ENCODE measurements around the gene ACTN1.

GRCh38 chr14:68939893-68940613 lies 39.0 kb downstream of the ACTN1 start:
- TF ChIP-seq EP300 (IDR thresholded peaks at IDR 0.05) = peak; percentile 15
- TF ChIP-seq CTCF (IDR thresholded peaks at IDR 0.05) = no peak
- no peak for TF ChIP-seq POLR2A (IDR thresholded peaks at IDR 0.05)

Data from suprapubic skin (tissue), 3 donors.